OCI-LY3 (cell line): ENCODE measurements around the gene BANF2.
"Not testable (repeated sequence)": the region's sequence is repeated elsewhere in the genome, so short reads cannot be mapped to it uniquely, and the experiment has no call there.

Source experiments
- EZH2phosphoT487 ChIP-seq: fragments of 200-600 bp; shearing (Covaris generic); IDR thresholded peaks from 2 replicates; pipeline ENCODE4 v1.6.1; 2018; ENCODE audit warnings: antibody characterized with exemption, mixed run types, low read depth
- TF ChIP-seq, protein P1 (sequence below): fragments of 200-600, 300-600 bp; sonication (generic); IDR thresholded peaks from 2 replicates; pipeline ENCODE4 v1.5.1; 2014; ENCODE audit warnings: antibody characterized with exemption, low read length, low read depth

DNA sequence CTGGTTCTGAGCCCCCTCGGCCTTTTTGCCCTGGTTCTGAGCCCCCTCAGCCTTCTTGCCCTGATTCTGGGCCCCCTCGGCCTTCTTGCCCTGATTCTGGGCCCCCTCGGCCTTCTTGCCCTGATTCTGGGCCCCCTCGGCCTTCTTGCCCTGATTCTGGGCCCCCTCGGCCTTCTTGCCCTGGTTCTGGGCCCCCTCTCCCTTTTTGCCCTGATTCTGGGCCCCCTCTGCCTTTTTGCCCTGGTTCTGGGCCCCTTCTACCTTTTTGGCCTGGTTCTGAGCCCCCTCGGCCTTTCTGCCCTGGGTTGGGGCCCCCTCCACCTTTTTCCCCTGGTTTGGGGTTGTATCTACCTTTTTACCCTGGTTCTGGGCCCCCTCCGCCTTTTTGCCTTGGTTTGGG is 40.4 kb upstream of the BANF2 start:
- TF ChIP-seq, protein P1, sequence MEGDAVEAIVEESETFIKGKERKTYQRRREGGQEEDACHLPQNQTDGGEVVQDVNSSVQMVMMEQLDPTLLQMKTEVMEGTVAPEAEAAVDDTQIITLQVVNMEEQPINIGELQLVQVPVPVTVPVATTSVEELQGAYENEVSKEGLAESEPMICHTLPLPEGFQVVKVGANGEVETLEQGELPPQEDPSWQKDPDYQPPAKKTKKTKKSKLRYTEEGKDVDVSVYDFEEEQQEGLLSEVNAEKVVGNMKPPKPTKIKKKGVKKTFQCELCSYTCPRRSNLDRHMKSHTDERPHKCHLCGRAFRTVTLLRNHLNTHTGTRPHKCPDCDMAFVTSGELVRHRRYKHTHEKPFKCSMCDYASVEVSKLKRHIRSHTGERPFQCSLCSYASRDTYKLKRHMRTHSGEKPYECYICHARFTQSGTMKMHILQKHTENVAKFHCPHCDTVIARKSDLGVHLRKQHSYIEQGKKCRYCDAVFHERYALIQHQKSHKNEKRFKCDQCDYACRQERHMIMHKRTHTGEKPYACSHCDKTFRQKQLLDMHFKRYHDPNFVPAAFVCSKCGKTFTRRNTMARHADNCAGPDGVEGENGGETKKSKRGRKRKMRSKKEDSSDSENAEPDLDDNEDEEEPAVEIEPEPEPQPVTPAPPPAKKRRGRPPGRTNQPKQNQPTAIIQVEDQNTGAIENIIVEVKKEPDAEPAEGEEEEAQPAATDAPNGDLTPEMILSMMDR, result not testable (repeated sequence)
- not testable (repeated sequence) for TF ChIP-seq EZH2phosphoT487
